Left lobe of liver (tissue), 1 donor: ENCODE data around the gene SCGB1C2. TPM values are rescaled to one million over a fixed set of nuclear protein-coding genes. Genes with fewer than 3 reads are reported as not detected.

Experiments used
- total RNA-seq: library from RNA; stranded (reverse); gene quantifications from one replicate; pipeline ENCODE4 v1.2.1, GENCODE V29; 2021
- donor health status: DM: no; HTN: yes; CAD: no.

Gene SCGB1C2
- total RNA-seq, 1 donor from 2014 or later: not detected

Other genes starting within 250 kb of the SCGB1C2 start
- 0.68 TPM for gene DOC2B, start 44.1 kb downstream of the SCGB1C2 start, total RNA-seq
- 87.4 TPM for gene RPH3AL, start 215.2 kb downstream of the SCGB1C2 start, total RNA-seq